Measurements from ENCODE around the gene C5orf58.

Gene C5orf58

GRCh38 chr5:170235876-170236864, 3.4 kb downstream of the C5orf58 start:
- no peak for TF ChIP-seq CTCF (IDR thresholded peaks at IDR 0.05)

- TF ChIP-seq CTCF (IDR thresholded peaks at IDR 0.05), result no peak
Measured at GRCh38 chr5:170238456-170239196, 5.8 kb downstream of the C5orf58 start.

GRCh38 chr5:170246126-170246870, 13.5 kb downstream of the C5orf58 start:
- no peak for TF ChIP-seq CTCF (IDR thresholded peaks at IDR 0.05)

- no peak for TF ChIP-seq CTCF (IDR thresholded peaks at IDR 0.05)
Measured at GRCh38 chr5:170247363-170247762, 14.6 kb downstream of the C5orf58 start.

GRCh38 chr5:170248172-170248930, 15.6 kb downstream of the C5orf58 start:
- no peak for TF ChIP-seq CTCF (IDR thresholded peaks at IDR 0.05)

GRCh38 chr5:170249355-170249754, 16.6 kb downstream of the C5orf58 start:
- no peak for TF ChIP-seq CTCF (IDR thresholded peaks at IDR 0.05)
